ENCODE measurements around the gene CFAP161.
"Not testable (repeated sequence)": the region's sequence is repeated elsewhere in the genome, so short reads cannot be mapped to it uniquely, and the experiment has no call there.

CFAP161 gene

DNA sequence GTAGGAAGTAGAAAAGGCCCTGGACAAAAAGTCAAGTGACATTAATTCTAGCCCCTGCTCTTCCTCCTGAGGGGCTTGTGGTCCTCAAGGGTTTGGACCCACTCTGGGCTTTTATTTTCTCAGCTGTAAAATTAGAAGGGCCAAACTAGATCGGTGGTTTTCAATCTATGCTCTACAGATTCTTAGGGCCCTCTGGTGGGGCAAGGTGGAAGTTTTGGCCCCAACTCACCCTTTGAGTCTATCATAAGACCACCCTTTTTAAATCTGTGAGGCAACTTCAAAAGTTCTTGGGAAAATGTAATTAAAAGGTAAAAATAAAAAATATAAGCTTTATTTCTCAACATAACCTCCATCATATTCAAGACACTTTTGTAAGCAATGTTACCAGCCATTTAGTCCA, 25.6 kb upstream of the CFAP161 start:
- no peak for ATAC-seq

DNA sequence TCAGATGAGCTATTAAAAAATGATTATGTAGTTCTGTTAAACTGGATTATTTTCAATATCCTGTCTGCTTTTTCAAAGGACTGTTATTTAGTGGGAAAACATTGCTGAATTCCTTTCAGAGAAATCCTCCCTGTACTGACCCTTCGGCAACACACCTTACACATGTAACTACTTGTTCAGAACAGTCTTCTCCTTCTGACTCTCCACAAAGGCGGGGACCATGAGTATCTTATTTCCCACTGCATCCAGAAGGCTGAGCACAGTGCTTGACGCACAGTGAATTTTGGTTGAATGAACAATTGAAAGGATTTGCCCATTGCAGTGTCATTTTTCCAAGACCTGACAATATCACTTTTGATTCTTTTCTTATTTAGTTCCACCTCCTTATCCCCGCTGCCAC, 23.1 kb upstream of the CFAP161 start:
- no peak for ATAC-seq

DNA sequence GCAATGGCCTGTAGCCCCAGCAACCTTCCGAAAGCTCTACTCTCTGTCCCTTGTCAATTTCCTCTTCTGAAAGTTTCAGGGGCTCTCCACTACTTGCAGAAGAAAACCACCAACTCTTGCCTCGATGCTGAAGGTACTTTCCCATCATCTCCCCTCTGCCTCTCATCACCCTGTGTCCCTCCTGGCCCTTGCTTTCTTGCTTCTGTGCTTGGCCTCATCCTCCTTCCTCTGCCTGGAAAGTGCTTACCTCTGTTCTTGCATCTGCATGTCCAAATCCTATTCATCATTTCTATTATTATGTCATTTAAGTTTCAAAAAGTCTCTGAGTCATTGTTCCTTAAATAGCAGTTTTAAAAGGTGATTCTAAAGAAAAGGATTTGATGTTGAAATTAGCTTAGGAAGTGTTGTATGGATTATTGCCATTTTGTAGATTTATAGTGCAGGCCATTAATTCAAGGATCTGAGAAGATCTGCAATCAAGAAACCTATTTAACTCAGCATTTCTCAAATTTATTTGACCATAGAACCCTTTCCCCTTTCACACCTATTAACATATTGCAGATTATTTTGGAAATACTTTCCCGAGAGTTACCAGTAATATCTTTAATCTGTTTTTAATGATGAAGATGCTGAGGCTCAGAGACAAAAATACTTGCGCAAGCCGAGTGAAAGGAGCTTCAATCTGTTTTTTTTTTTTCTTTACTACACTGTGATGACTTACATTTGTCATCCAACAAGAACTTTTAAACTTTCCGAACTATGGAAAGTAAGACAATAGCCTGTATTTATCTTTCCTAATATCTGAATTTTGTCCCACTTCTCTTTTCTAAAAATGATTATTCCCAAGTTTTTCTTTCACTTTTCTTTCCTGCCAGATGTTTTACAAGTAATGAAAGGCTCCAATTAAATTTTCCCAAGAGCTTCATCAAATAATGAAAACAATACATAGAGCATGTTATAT, 22.3 kb upstream of the CFAP161 start:
- peak; percentile 25 to 48 for ATAC-seq

DNA sequence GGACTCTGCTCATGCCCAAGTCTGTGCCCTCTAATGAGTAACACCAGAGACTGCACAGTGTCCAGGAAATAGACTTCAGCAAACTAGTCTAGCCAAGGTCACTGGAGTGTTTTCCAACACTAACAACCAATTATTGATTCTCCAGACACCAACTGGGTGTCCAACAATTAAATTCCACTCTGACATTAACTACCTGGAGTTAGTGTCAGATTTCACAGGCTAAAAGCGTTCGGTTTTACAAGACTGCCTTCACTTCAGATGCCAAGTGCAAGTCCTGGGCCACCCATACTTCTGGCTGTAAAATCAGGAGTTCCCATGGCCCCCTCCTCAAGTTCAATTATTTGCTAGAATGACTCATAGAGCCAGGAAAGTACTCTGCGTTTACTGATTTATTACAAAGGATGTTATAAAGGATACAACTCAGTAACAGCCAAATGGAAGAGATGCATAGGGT, 20.8 kb upstream of the CFAP161 start:
- no peak for ATAC-seq

DNA sequence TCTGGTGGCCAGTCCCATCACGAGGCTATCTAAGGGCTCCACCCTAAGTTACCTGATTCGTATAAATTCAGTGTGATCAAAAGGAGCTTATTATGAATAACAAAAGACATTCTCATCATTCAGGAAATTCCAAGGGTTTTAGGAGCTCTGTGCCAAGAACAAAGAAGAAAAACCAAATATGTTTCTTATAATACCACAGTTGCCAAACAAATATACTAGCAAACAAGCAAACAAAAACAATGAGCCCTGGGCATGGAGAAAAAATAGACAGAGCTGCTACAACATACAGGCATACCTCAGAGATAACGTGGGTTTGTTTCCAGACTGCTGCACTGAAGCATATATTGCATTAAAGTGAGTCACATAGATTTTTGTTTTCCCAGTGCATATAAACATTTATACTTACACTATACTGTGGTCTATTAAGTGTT, 20.2 kb upstream of the CFAP161 start:
- no peak for ATAC-seq

DNA sequence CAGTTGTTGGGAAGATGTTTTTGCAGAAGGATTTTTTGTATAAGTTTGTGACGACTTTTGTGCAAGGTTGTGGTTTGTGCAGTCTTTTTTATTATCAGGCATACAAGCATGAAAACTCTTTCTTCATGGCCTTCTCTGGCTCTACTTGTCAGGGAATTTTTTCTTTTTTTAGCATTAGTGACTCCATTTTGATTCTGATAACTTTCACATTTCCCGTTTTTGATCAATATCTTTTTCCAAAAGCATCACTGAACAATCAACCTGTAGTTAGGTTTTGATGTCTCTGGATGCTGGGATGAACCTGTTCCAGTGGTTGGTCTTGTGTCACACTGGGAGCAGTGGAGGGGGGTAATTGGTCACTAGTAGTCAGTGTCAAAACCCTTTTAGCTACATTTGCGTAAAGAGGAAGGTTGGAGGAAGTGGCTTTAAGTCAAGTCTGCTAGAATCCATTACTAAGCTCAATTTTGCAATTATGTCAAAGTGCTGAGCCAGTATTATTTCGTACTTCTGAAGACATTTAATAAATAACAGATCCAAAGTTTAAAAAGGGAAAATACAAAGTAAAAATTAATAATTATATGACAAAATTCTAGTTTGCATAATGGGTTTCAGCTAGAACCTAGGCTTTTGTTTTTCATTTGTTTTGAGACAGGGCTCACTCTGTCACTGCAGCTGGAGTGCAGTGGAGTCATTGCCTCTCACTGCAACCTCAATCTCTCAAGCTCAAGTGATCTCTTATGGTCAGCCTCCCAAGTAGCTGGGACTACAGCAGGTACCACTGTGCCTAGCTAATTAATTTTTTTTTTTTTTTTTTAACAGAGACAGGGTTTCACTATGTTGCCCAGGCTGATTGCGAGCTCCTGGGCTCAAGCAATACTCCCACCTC, 18.8 kb upstream of the CFAP161 start:
- ATAC-seq: no peak

DNA sequence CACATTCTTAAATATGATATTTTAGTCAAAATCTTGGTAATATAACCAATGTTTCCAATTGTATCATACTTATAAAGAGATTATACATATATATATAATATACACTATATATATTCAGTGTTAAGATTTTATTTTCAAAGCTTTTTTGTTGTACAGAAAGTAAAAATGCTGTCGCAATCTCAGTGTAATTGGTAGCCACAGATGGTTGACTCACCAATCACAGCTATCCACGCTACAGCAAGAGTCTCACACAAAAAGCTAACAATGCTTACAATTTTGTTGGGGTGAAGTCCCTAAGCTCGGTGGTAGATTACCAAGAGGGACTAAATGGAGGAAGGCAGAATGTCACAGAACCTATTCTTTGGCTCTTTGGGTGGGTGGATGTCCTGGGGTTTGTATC, 16.9 kb upstream of the CFAP161 start:
- no peak for ATAC-seq

DNA sequence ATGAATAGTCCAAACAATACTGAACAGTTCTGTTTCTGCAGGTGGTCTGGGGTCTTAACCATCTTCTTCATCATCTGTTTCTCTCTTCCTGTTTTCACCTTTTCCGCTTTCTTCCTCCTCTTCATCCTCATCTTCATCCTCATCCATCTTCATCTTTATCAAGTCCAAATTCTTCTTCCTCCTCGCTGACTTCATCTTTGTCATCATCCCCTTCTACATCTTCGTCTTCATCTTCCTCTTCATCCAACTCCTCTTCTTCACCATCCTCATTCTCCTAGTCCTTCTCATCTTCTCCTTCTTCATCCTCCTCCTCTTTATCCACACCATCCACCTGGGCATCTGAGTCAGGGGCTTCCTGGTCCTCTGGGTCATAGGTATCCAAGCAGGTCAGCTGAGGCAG, 16.5 kb upstream of the CFAP161 start:
- ATAC-seq: no peak

DNA sequence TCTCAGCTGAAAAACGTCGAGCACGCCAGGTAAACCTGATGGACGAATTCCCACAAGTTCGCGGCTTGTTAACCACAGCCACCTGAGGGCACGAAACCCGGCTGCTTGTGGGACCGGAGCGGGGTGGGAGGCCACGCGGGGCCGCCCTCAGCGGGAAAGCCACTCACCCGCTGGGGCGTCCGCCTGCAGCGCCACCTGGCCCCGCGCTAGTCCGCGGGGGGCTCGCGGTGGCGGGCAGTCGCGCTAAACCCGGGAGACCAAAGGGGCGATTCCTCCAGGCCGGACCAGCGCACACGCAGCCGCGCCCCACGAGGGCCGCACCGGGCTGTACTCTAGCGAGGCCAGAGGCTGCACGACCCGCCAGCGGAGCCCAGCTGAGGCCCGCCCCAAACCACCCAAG, 15.7 kb upstream of the CFAP161 start:
- no peak for ATAC-seq

DNA sequence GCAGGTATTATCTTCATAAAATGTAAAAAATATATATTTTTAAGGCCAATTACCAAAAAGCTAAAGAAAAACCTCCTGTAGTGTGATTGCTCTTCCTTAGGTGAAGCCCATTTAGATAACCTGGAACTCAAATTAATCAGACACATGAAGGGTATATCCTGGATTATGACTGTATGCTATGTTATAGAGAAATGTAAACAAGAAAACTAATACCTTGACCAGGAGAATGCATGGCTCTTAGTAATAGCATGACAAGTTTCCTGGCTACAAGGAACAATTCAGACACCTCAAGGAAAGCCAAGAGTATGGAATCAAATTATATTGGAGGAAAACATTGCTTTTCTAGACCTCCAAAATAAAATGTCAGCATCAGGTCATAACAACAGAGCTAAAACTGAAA, 14.0 kb upstream of the CFAP161 start:
- ATAC-seq: no peak

DNA sequence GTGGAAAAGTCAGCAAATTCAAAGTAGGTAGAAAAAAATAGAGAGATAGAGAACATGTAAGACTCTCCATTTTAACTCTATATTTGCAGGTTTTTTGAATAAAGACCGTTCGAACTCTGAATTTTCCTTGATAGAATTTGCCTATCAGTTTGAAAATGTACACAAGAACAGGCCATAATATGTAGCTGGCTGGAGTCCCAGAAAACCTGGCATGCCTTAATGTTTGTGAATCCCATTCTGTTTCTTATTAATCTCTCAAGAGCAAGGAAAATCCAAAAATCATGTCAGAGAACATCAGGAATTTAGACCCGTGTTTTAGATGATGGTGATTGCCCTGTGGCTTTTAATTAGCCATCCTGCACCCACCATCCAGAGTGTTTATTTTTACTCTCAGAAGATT, 7.2 kb upstream of the CFAP161 start:
- no peak for ATAC-seq

DNA sequence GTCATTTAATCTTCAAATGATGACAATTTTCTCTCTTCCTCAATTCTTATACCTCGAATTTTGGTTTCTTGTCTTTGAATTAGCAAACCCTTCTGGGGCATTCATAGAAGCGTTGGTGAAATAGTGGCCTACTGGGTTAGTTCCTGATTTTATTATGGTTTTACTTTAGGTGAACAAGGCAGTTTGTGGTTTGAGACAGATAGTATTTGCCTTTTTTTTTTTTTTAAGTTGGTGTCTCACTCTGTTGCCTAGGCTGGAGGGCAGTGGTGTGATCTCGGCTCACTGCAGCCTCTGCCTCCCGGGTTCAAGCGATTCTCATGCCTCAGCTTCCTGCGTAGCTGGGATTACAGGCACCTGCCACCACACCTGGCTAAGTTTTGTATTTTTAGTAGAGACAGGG, 7.4 kb downstream of the CFAP161 start:
- not testable (repeated sequence) for ATAC-seq

DNA sequence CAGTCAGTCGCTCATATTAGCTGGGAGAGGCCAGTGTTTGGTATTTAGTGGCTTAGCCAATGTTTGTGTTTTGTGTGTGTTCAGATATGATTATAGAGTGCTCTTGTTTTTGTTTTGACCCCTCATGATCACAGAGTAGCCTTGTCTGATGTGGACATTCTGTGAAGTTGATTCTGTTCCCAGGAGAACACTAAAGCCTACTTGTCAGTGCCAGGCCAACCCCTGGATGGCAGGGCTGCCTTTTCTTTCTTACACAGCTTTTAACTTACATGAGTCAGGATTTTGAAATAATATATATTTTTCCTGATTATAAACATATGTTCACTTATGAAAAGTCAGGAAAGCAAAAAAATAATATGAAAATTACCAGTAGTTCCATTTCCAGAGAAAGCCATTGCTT, 11.9 kb downstream of the CFAP161 start:
- ATAC-seq: no peak

DNA sequence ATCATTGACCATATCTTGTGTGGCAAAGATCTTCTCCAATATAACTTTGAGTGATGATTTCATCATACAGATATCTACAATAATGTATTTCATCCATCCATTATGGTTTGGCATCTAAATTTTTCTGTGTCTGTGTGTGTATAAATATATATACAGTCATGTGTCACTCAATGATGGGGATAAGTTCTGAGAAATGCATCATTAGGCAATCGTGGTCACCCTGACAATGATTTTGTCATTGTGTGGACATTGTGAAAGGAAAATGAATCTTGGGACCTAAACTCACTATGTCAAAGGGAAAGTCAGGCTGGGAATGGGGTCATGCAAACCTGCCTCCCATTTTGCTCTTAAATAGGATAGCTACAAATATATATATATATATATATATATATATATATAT, 12.4 kb downstream of the CFAP161 start:
- no peak for ATAC-seq

DNA sequence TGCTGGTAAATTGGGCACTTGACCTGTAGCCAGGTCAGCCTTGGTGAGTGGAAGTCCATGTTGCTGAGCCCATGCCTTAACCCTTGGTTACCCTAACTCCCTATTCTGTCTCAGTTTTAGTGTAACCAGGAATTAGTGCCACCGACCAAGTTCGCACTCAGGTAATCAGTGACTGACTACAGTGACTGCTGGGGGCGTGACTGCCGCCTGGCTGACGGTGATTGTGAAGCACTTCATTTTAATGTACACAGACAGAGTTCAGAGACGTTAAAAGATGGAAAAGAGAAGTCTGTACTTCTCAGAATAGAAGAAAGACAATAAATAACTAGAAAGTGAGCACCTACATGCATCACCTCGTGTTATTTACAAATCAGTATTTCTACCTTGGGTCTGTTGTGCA, 17.3 kb downstream of the CFAP161 start:
- no peak for ATAC-seq

DNA sequence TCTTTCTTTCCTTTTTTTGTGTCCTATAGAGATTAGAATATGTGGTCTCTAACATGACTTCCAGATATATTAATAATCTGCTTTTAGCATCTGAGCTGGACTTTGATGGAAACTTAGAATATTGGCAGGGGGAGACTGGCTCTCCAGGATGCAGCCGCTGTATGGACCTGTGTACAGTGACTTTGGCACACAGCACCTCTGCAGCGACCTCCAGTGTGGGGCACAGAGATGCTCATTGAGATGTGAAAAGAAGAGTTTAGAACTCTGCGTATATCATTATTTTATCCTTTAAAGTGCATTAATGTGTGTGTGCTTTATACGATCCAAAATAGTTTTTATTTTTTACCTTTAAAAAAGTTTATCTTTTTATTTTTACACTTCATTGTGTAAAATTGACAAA, 18.3 kb downstream of the CFAP161 start:
- ATAC-seq: no peak

DNA sequence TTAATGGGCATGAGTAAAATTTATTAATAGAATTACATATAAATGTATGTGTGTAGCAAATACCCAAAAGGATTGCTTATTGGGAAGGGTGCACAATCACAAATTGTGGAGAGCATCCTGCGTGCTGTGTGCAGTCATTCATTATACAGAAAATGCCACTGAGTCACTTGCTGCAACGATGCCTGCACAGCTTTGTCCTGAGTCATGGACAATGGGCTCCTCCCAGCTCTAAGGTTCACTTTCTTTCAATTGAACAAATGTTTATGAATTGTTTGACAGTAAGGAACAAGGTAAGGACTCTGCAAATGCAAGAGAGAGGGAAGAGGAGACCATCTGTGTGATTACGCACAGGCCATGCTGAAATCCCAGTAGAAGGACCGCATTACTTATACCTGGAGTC, 18.7 kb downstream of the CFAP161 start:
- no peak for ATAC-seq

DNA sequence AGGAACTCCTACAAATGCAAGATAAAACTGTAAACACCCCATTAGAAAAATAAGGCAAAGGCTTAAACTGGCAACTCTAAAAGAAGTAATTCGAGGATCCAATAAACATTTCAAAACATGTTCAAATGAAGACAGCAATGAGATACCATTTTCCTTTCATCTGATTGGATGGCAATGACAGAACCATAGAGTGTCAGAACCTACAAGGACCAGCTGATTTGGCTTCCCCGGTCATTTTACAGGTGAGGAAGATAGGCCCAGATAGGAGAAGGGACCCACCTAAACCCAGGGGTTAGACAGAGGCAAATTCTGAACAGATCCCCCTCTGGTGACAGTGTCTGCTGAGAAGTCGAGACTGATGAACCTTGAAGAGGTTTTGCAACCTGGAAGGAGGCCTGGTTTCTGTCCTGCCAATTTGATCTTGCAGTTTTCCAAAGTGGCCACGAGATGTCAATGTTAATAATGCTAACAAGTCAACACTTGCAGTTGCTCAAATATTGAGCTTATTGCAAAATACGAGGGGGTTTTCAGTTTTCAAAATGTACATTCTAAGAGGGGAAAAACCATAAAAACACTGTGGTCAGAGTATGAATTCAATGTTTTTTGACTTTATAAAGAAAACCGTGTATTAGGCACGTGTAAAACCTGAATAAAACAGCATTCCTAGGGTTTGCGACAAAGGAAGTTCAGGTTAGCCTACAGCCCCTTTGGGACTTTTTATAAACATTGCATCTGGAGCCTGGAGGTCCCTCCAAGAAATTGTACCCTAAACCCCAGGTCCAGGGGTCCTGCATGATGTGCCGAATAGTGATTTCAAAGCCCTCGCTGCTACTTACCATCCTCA, 21.5 kb downstream of the CFAP161 start:
- no peak for ATAC-seq

DNA sequence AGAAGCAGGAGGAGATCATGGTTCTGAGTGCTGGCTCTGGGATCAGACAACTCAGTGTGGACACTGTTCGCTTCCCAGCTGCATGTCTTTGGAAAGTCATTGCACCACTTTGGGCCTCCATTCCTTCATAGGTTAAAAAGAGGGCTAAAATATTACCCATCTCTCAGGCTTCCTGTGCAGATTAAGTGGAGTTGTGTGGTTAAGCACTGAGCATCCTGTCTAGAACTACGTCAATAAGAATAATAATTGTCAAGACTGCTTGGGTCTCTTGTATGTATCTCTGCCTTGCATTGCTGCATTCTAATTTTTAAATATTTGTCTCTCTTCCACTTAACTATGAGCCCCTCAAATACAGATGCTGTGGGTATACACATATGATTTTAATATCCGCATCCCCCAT, 22.3 kb downstream of the CFAP161 start:
- no peak for ATAC-seq

DNA sequence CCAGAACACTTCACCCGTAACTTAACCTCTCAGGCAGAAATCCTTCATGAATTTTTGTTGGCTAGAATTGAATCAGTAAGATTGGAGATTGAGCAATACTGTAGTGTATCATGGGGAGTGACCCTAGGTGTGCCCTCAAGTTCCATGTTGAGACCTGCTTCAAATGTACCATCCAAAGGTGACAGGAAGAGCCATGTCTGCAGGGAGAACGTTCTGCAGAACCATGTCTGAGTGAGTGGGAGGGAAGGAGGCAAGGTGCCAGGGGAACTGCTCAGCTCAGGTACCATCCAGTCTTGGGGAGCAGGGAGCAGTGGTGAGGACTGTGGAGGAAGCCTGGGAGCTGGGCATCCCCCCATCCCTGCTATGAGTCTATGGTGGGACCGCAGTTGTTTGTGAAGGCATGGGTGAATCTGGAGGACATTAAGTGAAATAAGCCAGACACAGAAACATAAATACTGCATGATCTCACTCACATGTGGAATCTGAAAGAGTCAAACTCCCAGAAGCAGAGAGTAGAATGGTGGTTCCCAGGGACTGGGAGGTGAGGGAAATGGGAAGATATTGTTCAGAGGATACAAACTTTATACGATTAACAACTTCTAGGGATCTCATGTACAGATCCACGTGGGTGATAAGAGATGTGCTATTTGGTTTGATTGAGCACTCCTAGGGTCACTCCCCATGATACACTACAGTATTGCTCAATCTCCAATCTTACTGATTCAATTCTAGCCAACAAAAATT, 23.3 kb downstream of the CFAP161 start:
- ATAC-seq: no peak

DNA sequence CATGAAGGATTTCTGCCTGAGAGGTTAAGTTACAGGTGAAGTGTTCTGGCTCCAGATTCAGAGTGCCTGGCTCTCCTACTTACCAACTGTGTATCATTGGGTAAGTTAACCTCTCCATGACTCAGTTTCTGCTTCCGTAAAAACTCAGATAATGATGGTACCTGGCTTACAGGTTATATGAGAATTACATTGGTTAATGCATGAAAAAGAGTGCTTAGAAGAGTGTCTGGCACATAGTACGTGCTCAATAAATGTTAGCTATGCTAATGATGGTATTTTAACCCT, 23.8 kb downstream of the CFAP161 start:
- ATAC-seq: no peak

DNA sequence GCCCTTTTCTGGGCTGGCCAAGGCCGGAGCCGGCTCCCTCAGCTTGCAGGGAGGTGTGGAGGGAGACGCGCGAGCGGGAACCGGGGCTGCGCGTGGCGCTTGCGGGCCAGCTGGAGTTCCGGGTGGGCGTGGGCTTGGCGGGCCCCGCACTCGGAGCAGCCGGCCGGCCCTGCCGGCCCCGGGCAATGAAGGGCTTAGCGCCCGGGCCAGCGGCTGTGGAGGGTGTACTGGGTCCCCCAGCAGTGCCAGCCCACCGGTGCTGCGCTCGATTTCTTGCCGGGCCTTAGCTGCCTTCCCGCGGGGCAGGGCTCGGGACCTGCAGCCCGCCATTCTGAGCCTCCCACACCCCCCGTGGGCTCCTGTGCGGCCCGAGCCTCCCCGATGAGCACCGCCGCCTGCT, 24.5 kb downstream of the CFAP161 start:
- ATAC-seq: not testable (repeated sequence)

Measured in activated CD4-positive, CD25-positive, alpha-beta regulatory T cell treated with anti-CD3 and anti-CD28 coated beads, Interleukin-2, amount 50 U/mL, for 24 hours (primary cell).